Measurements from ENCODE around the gene PRKG1.

PRKG1 gene

GRCh38 chr10:52313933-52314821 lies 1239.9 kb downstream of the PRKG1 start, which contains the start of gene DKK1:
Gene DKK1, plus strand, starts transcription at chr10:52314281. Its CDS starts 154 bp downstream, at chr10:52314435.
- DNase-seq (ENCODE audit: low spot score) = peak; percentile 81
- TF ChIP-seq, protein P1, sequence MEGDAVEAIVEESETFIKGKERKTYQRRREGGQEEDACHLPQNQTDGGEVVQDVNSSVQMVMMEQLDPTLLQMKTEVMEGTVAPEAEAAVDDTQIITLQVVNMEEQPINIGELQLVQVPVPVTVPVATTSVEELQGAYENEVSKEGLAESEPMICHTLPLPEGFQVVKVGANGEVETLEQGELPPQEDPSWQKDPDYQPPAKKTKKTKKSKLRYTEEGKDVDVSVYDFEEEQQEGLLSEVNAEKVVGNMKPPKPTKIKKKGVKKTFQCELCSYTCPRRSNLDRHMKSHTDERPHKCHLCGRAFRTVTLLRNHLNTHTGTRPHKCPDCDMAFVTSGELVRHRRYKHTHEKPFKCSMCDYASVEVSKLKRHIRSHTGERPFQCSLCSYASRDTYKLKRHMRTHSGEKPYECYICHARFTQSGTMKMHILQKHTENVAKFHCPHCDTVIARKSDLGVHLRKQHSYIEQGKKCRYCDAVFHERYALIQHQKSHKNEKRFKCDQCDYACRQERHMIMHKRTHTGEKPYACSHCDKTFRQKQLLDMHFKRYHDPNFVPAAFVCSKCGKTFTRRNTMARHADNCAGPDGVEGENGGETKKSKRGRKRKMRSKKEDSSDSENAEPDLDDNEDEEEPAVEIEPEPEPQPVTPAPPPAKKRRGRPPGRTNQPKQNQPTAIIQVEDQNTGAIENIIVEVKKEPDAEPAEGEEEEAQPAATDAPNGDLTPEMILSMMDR (conservative IDR thresholded peaks at IDR 0.05; ENCODE audit: low read depth) = peak; percentile 91
- peak within 1 kb of the TSS; percentile 87 for H3K27ac ChIP-seq
- POLR2A ChIA-PET (ENCODE audit: low non-redundant PET) = interaction anchor here (0.6 kb wide), 1 partner anchor 130 kb away, joined by 3 read pairs; no protein-coding TSS in a partner anchor
- CTCF ChIA-PET = interaction anchor here (0.6 to 1.8 kb wide), 15 partner anchors 13 to 813 kb away, joined by 3 to 7 read pairs (median 3); no protein-coding TSS in a partner anchor

GRCh38 chr10:52314822-52315552 lies 1240.7 kb downstream of the PRKG1 start:
- peak overlapping the region; percentile 87 for H3K27ac ChIP-seq
- TF ChIP-seq, protein P1 (conservative IDR thresholded peaks at IDR 0.05; ENCODE audit: low read depth) = no peak
- CTCF ChIA-PET = interaction anchor here (0.7 to 1.8 kb wide), 4 partner anchors 14 to 252 kb away, joined by 5 to 6 read pairs (median 6); no protein-coding TSS in a partner anchor
- POLR2A ChIA-PET (ENCODE audit: low non-redundant PET) = interaction anchor here (0.9 kb wide), 1 partner anchor 174 kb away, joined by 3 read pairs; no protein-coding TSS in a partner anchor
- peak; percentile 38 for DNase-seq (ENCODE audit: low spot score)

GRCh38 chr10:52316001-52316400 lies 1241.7 kb downstream of the PRKG1 start:
- ChIA-PET CTCF (interaction anchor here (1.3 to 1.5 kb wide), 2 partner anchors 171 to 251 kb away, joined by 5 to 6 read pairs; no protein-coding TSS in a partner anchor), POLR2A (ENCODE audit: low non-redundant PET) (interaction anchor here (0.9 kb wide), 1 partner anchor 173 kb away, joined by 3 read pairs; no protein-coding TSS in a partner anchor)
- TF ChIP-seq, protein P1 (conservative IDR thresholded peaks at IDR 0.05; ENCODE audit: low read depth) = no peak
- no peak overlapping the region for H3K27ac ChIP-seq
- DNase-seq (ENCODE audit: low spot score) = no peak

DNA sequence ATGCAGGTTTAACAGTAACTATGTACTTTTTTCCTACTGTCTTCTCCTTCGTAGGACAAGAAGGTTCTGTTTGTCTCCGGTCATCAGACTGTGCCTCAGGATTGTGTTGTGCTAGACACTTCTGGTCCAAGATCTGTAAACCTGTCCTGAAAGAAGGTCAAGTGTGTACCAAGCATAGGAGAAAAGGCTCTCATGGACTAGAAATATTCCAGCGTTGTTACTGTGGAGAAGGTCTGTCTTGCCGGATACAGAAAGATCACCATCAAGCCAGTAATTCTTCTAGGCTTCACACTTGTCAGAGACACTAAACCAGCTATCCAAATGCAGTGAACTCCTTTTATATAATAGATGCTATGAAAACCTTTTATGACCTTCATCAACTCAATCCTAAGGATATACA lies 1242.2 kb downstream of the PRKG1 start:
- TF ChIP-seq, protein P1 (conservative IDR thresholded peaks at IDR 0.05; ENCODE audit: low read depth) = no peak
- ChIA-PET CTCF (no interaction called here), POLR2A (ENCODE audit: low non-redundant PET) (no interaction called here)
- DNase-seq (ENCODE audit: low spot score) = no peak
- no peak overlapping the region for H3K27ac ChIP-seq

- CTCF ChIA-PET = interaction anchor here (0.9 to 1.1 kb wide), 2 partner anchors 9 to 141 kb away, joined by 3 read pairs; no protein-coding TSS in a partner anchor
- POLR2A ChIA-PET (ENCODE audit: low non-redundant PET) = no interaction called here
- TF ChIP-seq, protein P1 (conservative IDR thresholded peaks at IDR 0.05; ENCODE audit: low read depth) = no peak
- no peak overlapping the region for H3K27ac ChIP-seq
- no peak for DNase-seq (ENCODE audit: low spot score)
These were observed 1243.9 kb downstream of the PRKG1 start for GRCh38 chr10:52318136-52318701.
